IMR-90 (cell line): ENCODE results near the gene ZMYM2. TPM values are rescaled to one million over a fixed set of nuclear protein-coding genes. Genes with fewer than 3 reads are reported as not detected.

ENCODE experiments used
- ATAC-seq: fragments of 200-7000 bp; cut with Tn5 transposase; 2 replicates; pipeline ENCODE4 v1.9.1; 2020; ENCODE audit warnings: low read depth, mild to moderate bottlenecking, moderate library complexity
- BruUV-seq: library from RNA; stranded (reverse); fragments of 400-500 nt; replicated peaks from 2 replicates; lab custom pipeline; 2021; lab: Mats Ljungman, UMichigan
- CTCF ChIA-PET: fragments of 300-600 bp; formaldehyde crosslinking; extraction: SDS; loops from one replicate; lab custom pipeline; 2021; ENCODE audit warnings: antibody characterized with exemption; lab: Yijun Ruan, JAX
- POLR2A ChIA-PET: fragments of 300-600 bp; sonication (Branson Sonifier 250); formaldehyde crosslinking; loops from one replicate; lab custom pipeline; 2022; ENCODE audit warnings: antibody characterized with exemption; ENCODE audit not compliant: unreplicated experiment; lab: Charles Lee
- DNase-seq: peaks from one replicate; pipeline ENCODE4 v3.0.0; 2013
- H2AFZ ChIP-seq: replicated peaks from 2 replicates; pipeline ENCODE3; 2013; ENCODE audit warnings: low read length, mild to moderate bottlenecking; ENCODE audit not compliant: poor library complexity
- H2AK5ac ChIP-seq: 2 replicates; pipeline ENCODE4 v1.6.1; 2013; ENCODE audit warnings: low read depth, low read length, inconsistent platforms
- H2AK9ac ChIP-seq: replicated peaks from 2 replicates; pipeline ENCODE3; 2013; ENCODE audit warnings: mild to moderate bottlenecking, low read depth, low read length, moderate library complexity; ENCODE audit not compliant: poor library complexity
- H2BK120ac ChIP-seq: 2 replicates; pipeline ENCODE4 v1.6.1; 2013; ENCODE audit warnings: low read depth, low read length, inconsistent platforms
- H2BK15ac ChIP-seq: 3 replicates; pipeline ENCODE4 v1.6.1; 2013; ENCODE audit warnings: low read depth, low read length, inconsistent platforms
- H2BK20ac ChIP-seq: 2 replicates; pipeline ENCODE4 v1.6.1; 2013; ENCODE audit warnings: low read depth, mild to moderate bottlenecking, inconsistent platforms, low read length, moderate library complexity
- H2BK5ac ChIP-seq: 2 replicates; pipeline ENCODE4 v1.6.1; 2013; ENCODE audit warnings: mild to moderate bottlenecking, low read depth, low read length, inconsistent platforms; ENCODE audit not compliant: poor library complexity, severe bottlenecking
- H3K14ac ChIP-seq: replicated peaks from 2 replicates; pipeline ENCODE4 v1.6.1; 2013; ENCODE audit warnings: low read depth, low read length, inconsistent platforms
- H3K18ac ChIP-seq: 2 replicates; pipeline ENCODE4 v1.6.1; 2013; ENCODE audit warnings: low read depth, low read length, control low read depth
- H3K23ac ChIP-seq: 2 replicates; pipeline ENCODE4 v1.6.1; 2013; ENCODE audit warnings: low read depth, low read length, inconsistent platforms
- H3K27ac ChIP-seq: 2 replicates; pipeline ENCODE4 v1.5.1; 2013; ENCODE audit warnings: mild to moderate bottlenecking, control low read depth, low read length; ENCODE audit not compliant: insufficient read depth
- H3K27me3 ChIP-seq: 2 replicates; pipeline ENCODE4 v1.6.1; 2013; ENCODE audit warnings: low read length; ENCODE audit not compliant: control insufficient read depth, insufficient read depth
- H3K36me3 ChIP-seq: 2 replicates; pipeline ENCODE4 v1.6.1; 2013; ENCODE audit warnings: low read length, mixed read lengths; ENCODE audit not compliant: control insufficient read depth, insufficient read depth
- H3K4ac ChIP-seq: 2 replicates; pipeline ENCODE4 v1.6.1; 2013; ENCODE audit warnings: low read depth, low read length, inconsistent platforms
- H3K4me1 ChIP-seq: 2 replicates; pipeline ENCODE4 v1.6.1; 2013; ENCODE audit warnings: low read length, mixed read lengths; ENCODE audit not compliant: control insufficient read depth, insufficient read depth
- H3K4me2 ChIP-seq: 2 replicates; pipeline ENCODE4 v1.6.1; 2013; ENCODE audit warnings: low read depth, mild to moderate bottlenecking, control low read depth, low read length, moderate library complexity
- H3K4me3 ChIP-seq: 2 replicates; pipeline ENCODE4 v1.5.1; 2013; ENCODE audit warnings: low read depth, mild to moderate bottlenecking, control low read depth, low read length, moderate library complexity; ENCODE audit not compliant: insufficient read depth
- H3K56ac ChIP-seq: 2 replicates; pipeline ENCODE4 v1.6.1; 2013; ENCODE audit warnings: low read length, inconsistent platforms; ENCODE audit not compliant: insufficient read depth; ENCODE audit errors: extremely low read depth
- H3K79me1 ChIP-seq, 2 experiments: 2 replicates each; pipeline ENCODE4 v1.6.1; 2013; ENCODE audit warnings: low read length in 2 of 2, inconsistent platforms in 1 of 2, low read depth in 1 of 2
- H3K9ac ChIP-seq: 2 replicates; pipeline ENCODE4 v1.6.1; 2013; ENCODE audit warnings: low read depth, low read length, control low read depth
- H3K9me1 ChIP-seq: 2 replicates; pipeline ENCODE4 v1.6.1; 2013; ENCODE audit warnings: low read length, inconsistent platforms; ENCODE audit not compliant: insufficient read depth
- H3K9me3 ChIP-seq: 2 replicates; pipeline ENCODE4 v1.6.1; 2013; ENCODE audit warnings: low read length; ENCODE audit not compliant: control insufficient read depth, insufficient read depth
- H4K20me1 ChIP-seq: 2 replicates; pipeline ENCODE4 v1.6.1; 2013; ENCODE audit warnings: low read length, inconsistent platforms; ENCODE audit not compliant: insufficient read depth
- H4K5ac ChIP-seq: 2 replicates; pipeline ENCODE4 v1.6.1; 2013; ENCODE audit warnings: mild to moderate bottlenecking, low read depth, low read length, control low read depth
- H4K8ac ChIP-seq, 2 experiments: 2 replicates each; pipeline ENCODE4 v1.6.1; 2013; ENCODE audit warnings: low read depth in 2 of 2, low read length in 2 of 2, control low read depth in 1 of 2, inconsistent platforms in 1 of 2
- H4K91ac ChIP-seq: 2 replicates; pipeline ENCODE4 v1.6.1; 2013; ENCODE audit warnings: low read depth, low read length, inconsistent platforms; ENCODE audit not compliant: insufficient read depth
- BHLHE40 ChIP-seq: fragments of 150-350 bp; IDR thresholded peaks from 2 replicates; pipeline ENCODE4 v1.6.1; 2016; ENCODE audit warnings: mild to moderate bottlenecking, low read depth, low read length
- CEBPB ChIP-seq: IDR thresholded peaks from 2 replicates; pipeline ENCODE4 v1.6.1; 2012; ENCODE audit warnings: low read depth, low read length, improper control_type of control experiment
- CHD1 ChIP-seq: IDR thresholded peaks from 2 replicates; pipeline ENCODE4 v1.6.1; 2012; ENCODE audit warnings: low read depth, low read length, improper control_type of control experiment
- FOS ChIP-seq: fragments of 150-350 bp; IDR thresholded peaks from 2 replicates; pipeline ENCODE4 v1.6.1; 2016; ENCODE audit warnings: low read depth, low read length
- MAFK ChIP-seq: IDR thresholded peaks from 2 replicates; pipeline ENCODE4 v1.6.1; 2012; ENCODE audit warnings: low read depth, low read length, improper control_type of control experiment
- MAZ ChIP-seq: IDR thresholded peaks from 2 replicates; pipeline ENCODE4 v1.6.1; 2012; ENCODE audit warnings: low read depth, mild to moderate bottlenecking, low read length, improper control_type of control experiment, moderate library complexity, borderline replicate concordance
- MXI1 ChIP-seq: IDR thresholded peaks from 2 replicates; pipeline ENCODE4 v1.6.1; 2012; ENCODE audit warnings: low read depth, mild to moderate bottlenecking, low read length, moderate library complexity, borderline replicate concordance
- NFE2L2 ChIP-seq: fragments of 150-350 bp; IDR thresholded peaks from 2 replicates; pipeline ENCODE4 v1.6.1; 2016; ENCODE audit warnings: low read depth, mild to moderate bottlenecking, low read length
- POLR2A ChIP-seq: IDR thresholded peaks from 2 replicates; pipeline ENCODE4 v1.6.1; 2012; ENCODE audit warnings: mild to moderate bottlenecking, low read depth, low read length
- RAD21 ChIP-seq: IDR thresholded peaks from 2 replicates; pipeline ENCODE4 v1.6.1; 2012; ENCODE audit warnings: low read length, improper control_type of control experiment
- RCOR1 ChIP-seq: IDR thresholded peaks from 2 replicates; pipeline ENCODE4 v1.6.1; 2012; ENCODE audit warnings: mild to moderate bottlenecking, low read length, improper control_type of control experiment; ENCODE audit not compliant: insufficient replicate concordance
- RFX5 ChIP-seq: IDR thresholded peaks from 2 replicates; pipeline ENCODE4 v1.8.0; 2012; ENCODE audit warnings: low read depth, mild to moderate bottlenecking, low read length, moderate library complexity
- SMC3 ChIP-seq: fragments of 150-350 bp; IDR thresholded peaks from 2 replicates; pipeline ENCODE4 v1.6.1; 2016; ENCODE audit warnings: low read depth, mild to moderate bottlenecking, antibody characterized with exemption, low read length, moderate library complexity
- WGBS, 2 experiments: methylation state at CpG; one replicate each; pipeline versions ENCODE4 v1.1.5 to v1.1.7; 2013; ENCODE audit warnings: missing lambda C conversion rate in 2 of 2; ENCODE audit not compliant: insufficient read length in 1 of 2; ENCODE audit errors: extremely low coverage in 2 of 2; 5-methylcytosine and 5-hydroxymethylcytosine counted together
- dilution Hi-C: fragments of 300-500 bp; cut with HindIII; formaldehyde crosslinking; loops from one replicate; pipeline ENCODE4 v1.14.3; 2018; ENCODE audit warnings: low sequenced_read_pairs; ENCODE audit not compliant: unreplicated experiment
- in situ Hi-C: fragments of 300-500 bp; cut with MboI; formaldehyde crosslinking; loops from 3 replicates; pipeline ENCODE4 v1.14.3; 2019; ENCODE audit warnings: low sequenced_read_pairs, inconsistent platforms, mixed read lengths
- intact Hi-C: fragments of 100-400 bp; cut with micrococcal nuclease; formaldehyde crosslinking; loops from 2 replicates; pipeline ENCODE4 v1.10.0; 2022
- polyA plus RNA-seq, 3 experiments: library from polyadenylated mRNA; depleted of rRNA; stranded (reverse); fragments of >200 nt; gene quantifications; 2 replicates each; pipeline ENCODE4 v1.2.3, GENCODE V29; 2012; ENCODE audit warnings: low replicate concordance in 1 of 3
- total RNA-seq: library from RNA; depleted of rRNA; stranded (reverse); fragments of >200 nt; gene quantifications from 2 replicates; pipeline ENCODE4 v1.2.3, GENCODE V29; 2012
- TF ChIP-seq, protein P1 (sequence below): fragments of 150-350 bp; IDR thresholded peaks from 2 replicates; pipeline ENCODE4 v1.6.1; 2017; ENCODE audit warnings: mild to moderate bottlenecking, antibody characterized with exemption, low read length, low read depth
- TF ChIP-seq, protein P2 (sequence below): conservative IDR thresholded peaks from 2 replicates; pipeline ENCODE4 v1.5.1; 2012; ENCODE audit warnings: mild to moderate bottlenecking, low read depth, low read length, improper control_type of control experiment
- TF ChIP-seq, protein P3 (sequence below): fragments of 150-350 bp; IDR thresholded peaks from 2 replicates; pipeline ENCODE4 v1.6.1; 2016; ENCODE audit warnings: low read depth, mild to moderate bottlenecking, low read length, moderate library complexity, borderline replicate concordance

The ZMYM2 gene
- total and polyA plus RNA-seq, 2 of the 4 experiments (the other 2 are of a cell fraction), result 15.7 to 51.1 TPM

DNA sequence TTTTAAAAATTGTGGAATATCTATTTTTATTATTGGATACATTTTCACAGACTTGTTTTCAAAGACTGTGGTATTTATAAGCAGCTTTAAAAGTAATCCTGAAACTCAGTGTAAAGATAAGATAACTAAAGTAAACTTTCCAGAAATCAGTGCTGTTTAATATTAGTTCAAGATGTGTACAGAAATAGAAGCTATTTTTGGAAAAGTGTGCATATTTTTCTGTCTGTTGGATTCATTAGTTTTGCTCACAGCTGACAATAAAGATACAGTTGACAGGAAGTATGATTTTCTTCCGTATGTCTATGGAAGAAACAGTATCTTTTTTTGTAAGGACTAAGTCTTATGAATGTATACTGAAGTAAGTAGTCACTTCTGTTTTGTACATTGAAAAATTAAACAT is 116.4 kb downstream of the ZMYM2 start:
- H3K56ac ChIP-seq, result no peak overlapping the region
- no peak overlapping the region for H2AK5ac ChIP-seq
- no peak overlapping the region for H2BK120ac ChIP-seq
- no peak overlapping the region for H3K9ac ChIP-seq
- peaks cover 21% of the 10 kb centered on the region for H3K36me3 ChIP-seq
- H4K91ac ChIP-seq, result no peak overlapping the region
- H3K23ac ChIP-seq, result no peak overlapping the region
- H3K4me2 ChIP-seq, result no peak overlapping the region
- no peak overlapping the region for H4K5ac ChIP-seq
- intact Hi-C loops (no loop called here), in situ Hi-C loops (no loop called here), dilution Hi-C loops (no loop called here)
- no peak overlapping the region for H3K14ac ChIP-seq
- H3K9me1 ChIP-seq, result peaks cover 5% of the 10 kb centered on the region; the same call in 1 of the 2 replicates
- H2AK9ac ChIP-seq, result no peak overlapping the region
- no peak overlapping the region; a peak in 1 of 4 replicates for H4K8ac ChIP-seq
- H3K18ac ChIP-seq, result no peak overlapping the region
- H3K27me3 ChIP-seq, result no peaks in the 10 kb centered on the region
- H2BK15ac ChIP-seq, result no peak overlapping the region
- ChIA-PET POLR2A (no interaction called here), CTCF (no interaction called here)
- H3K9me3 ChIP-seq, result no peaks in the 10 kb centered on the region
- H2BK20ac ChIP-seq, result no peak overlapping the region
- no TSS peak for BruUV-seq
- no peak overlapping the region for H3K27ac ChIP-seq
- H3K4me3 ChIP-seq, result no peak overlapping the region
- DNase-seq (no peak), ATAC-seq (no peak)
- no CpG with 5 or more reads among the region's 1 CpG for WGBS, 2 experiments
- H4K20me1 ChIP-seq, result no peaks in the 10 kb centered on the region
- no peaks in the 10 kb centered on the region; the same call in 1 of the 2 replicates for H3K4me1 ChIP-seq
- H3K4ac ChIP-seq, result no peak overlapping the region
- peaks cover 8 to 10% of the 10 kb centered on the region in 2 experiments; a peak in 3 of 4 replicates for H3K79me1 ChIP-seq
- TF ChIP-seq, protein P1, sequence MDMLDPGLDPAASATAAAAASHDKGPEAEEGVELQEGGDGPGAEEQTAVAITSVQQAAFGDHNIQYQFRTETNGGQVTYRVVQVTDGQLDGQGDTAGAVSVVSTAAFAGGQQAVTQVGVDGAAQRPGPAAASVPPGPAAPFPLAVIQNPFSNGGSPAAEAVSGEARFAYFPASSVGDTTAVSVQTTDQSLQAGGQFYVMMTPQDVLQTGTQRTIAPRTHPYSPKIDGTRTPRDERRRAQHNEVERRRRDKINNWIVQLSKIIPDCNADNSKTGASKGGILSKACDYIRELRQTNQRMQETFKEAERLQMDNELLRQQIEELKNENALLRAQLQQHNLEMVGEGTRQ, result no peak
- TF ChIP-seq NFE2L2, result no peak
- no peak for TF ChIP-seq MAFK
- TF ChIP-seq MAZ, result no peak
- TF ChIP-seq SMC3, result no peak
- TF ChIP-seq RFX5, result no peak
- no peak for TF ChIP-seq POLR2A
- TF ChIP-seq, protein P2, sequence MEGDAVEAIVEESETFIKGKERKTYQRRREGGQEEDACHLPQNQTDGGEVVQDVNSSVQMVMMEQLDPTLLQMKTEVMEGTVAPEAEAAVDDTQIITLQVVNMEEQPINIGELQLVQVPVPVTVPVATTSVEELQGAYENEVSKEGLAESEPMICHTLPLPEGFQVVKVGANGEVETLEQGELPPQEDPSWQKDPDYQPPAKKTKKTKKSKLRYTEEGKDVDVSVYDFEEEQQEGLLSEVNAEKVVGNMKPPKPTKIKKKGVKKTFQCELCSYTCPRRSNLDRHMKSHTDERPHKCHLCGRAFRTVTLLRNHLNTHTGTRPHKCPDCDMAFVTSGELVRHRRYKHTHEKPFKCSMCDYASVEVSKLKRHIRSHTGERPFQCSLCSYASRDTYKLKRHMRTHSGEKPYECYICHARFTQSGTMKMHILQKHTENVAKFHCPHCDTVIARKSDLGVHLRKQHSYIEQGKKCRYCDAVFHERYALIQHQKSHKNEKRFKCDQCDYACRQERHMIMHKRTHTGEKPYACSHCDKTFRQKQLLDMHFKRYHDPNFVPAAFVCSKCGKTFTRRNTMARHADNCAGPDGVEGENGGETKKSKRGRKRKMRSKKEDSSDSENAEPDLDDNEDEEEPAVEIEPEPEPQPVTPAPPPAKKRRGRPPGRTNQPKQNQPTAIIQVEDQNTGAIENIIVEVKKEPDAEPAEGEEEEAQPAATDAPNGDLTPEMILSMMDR, result no peak
- no peak for TF ChIP-seq BHLHE40
- TF ChIP-seq CEBPB, result no peak
- TF ChIP-seq CHD1, result no peak
- TF ChIP-seq, protein P3, sequence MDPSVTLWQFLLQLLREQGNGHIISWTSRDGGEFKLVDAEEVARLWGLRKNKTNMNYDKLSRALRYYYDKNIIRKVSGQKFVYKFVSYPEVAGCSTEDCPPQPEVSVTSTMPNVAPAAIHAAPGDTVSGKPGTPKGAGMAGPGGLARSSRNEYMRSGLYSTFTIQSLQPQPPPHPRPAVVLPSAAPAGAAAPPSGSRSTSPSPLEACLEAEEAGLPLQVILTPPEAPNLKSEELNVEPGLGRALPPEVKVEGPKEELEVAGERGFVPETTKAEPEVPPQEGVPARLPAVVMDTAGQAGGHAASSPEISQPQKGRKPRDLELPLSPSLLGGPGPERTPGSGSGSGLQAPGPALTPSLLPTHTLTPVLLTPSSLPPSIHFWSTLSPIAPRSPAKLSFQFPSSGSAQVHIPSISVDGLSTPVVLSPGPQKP, result no peak
- no peak for TF ChIP-seq MXI1
- no peak for TF ChIP-seq FOS
- no peak for TF ChIP-seq RCOR1
- TF ChIP-seq RAD21, result no peak
- H2BK5ac ChIP-seq, result no peak overlapping the region
- no peak overlapping the region for H2AFZ ChIP-seq
